ENCODE measurements around the gene VPS13A. TPM values are rescaled to one million over a fixed set of nuclear protein-coding genes. Genes with fewer than 3 reads are reported as not detected.
"Not testable (repeated sequence)": the region's sequence is repeated elsewhere in the genome, so short reads cannot be mapped to it uniquely, and the experiment has no call there.

Gene VPS13A
- total RNA-seq, 4 donors from 2014 or later: 33.4 to 47.8 (median 40.7) TPM

- Histone ChIP-seq H3K27ac (replicated peaks in 1 of 4) (no peak overlapping the region), H3K9me3 (peaks cover 0 to 5% (median 0%) of the 10 kb centered on the region in 4 donors), H3K36me3 (peaks cover 7 to 30% (median 12%) of the 10 kb centered on the region in 4 donors), H3K27me3 (no peaks in the 10 kb centered on the region), H3K4me1 (no peaks in the 10 kb centered on the region), H3K4me3 (no peak overlapping the region)
- TF ChIP-seq CTCF (IDR thresholded peaks at IDR 0.05) (no peak), POLR2A (IDR thresholded peaks at IDR 0.05; ENCODE audit: low read depth) (no peak), POLR2AphosphoS5 (IDR thresholded peaks at IDR 0.05) (no peak), EP300 (IDR thresholded peaks at IDR 0.05) (no peak)
- DNase-seq (ENCODE audit: extremely low spot score): no peak
- 100% methylated on average over 2 of the region's 2 CpGs for WGBS
- intact Hi-C loops (cut with DNase I): no loop called here
Measured at GRCh38 chr9:77257275-77257674, 79.9 kb downstream of the VPS13A start.

GRCh38 chr9:77261605-77262004 is 84.3 kb downstream of the VPS13A start:
- 96% methylated on average over 8 of the region's 8 CpGs for WGBS
- Histone ChIP-seq H3K4me3 (no peak overlapping the region), H3K27me3 (no peaks in the 10 kb centered on the region), H3K27ac (replicated peaks in 1 of 4) (no peak overlapping the region), H3K36me3 (peaks cover 7 to 27% (median 9%) of the 10 kb centered on the region in 4 donors), H3K9me3 (peaks cover 0 to 10% (median 0%) of the 10 kb centered on the region in 4 donors), H3K4me1 (no peaks in the 10 kb centered on the region)
- no peak for TF ChIP-seq EP300 (IDR thresholded peaks at IDR 0.05)
- TF ChIP-seq POLR2AphosphoS5 (IDR thresholded peaks at IDR 0.05): no peak
- no peak for TF ChIP-seq POLR2A (IDR thresholded peaks at IDR 0.05; ENCODE audit: low read depth)
- no peak for TF ChIP-seq CTCF (IDR thresholded peaks at IDR 0.05)
- no peak for DNase-seq (ENCODE audit: extremely low spot score)
- intact Hi-C loops (cut with DNase I): no loop called here

- DNase-seq (ENCODE audit: extremely low spot score); intact Hi-C loops (cut with DNase I); H3K9me3 ChIP-seq; H3K4me1 ChIP-seq; H3K27me3 ChIP-seq; H3K4me3 ChIP-seq; H3K27ac ChIP-seq (replicated peaks in 1 of 4): not testable (repeated sequence)
- peaks cover 0 to 15% (median 4%) of the 10 kb centered on the region in 4 donors for H3K36me3 ChIP-seq
- 94% methylated on average over 2 of the region's 5 CpGs for WGBS
Measured at GRCh38 chr9:77267762-77268161, 90.4 kb downstream of the VPS13A start.

- no peaks in the 10 kb centered on the region for H3K9me3 ChIP-seq
- DNase-seq (ENCODE audit: extremely low spot score): no peak
- no peak overlapping the region for H3K4me3 ChIP-seq
- H3K27ac ChIP-seq (replicated peaks in 1 of 4): no peak overlapping the region
- WGBS: 95% methylated on average over 1 of the region's 1 CpG
- no peaks in the 10 kb centered on the region for H3K27me3 ChIP-seq
- peaks cover 0 to 25% (median 5%) of the 10 kb centered on the region in 4 donors for H3K36me3 ChIP-seq
- TF ChIP-seq POLR2A (IDR thresholded peaks at IDR 0.05; ENCODE audit: low read depth): no peak
- TF ChIP-seq POLR2AphosphoS5 (IDR thresholded peaks at IDR 0.05): no peak
- no peak for TF ChIP-seq EP300 (IDR thresholded peaks at IDR 0.05)
- TF ChIP-seq CTCF (IDR thresholded peaks at IDR 0.05): no peak
- no peaks in the 10 kb centered on the region for H3K4me1 ChIP-seq
- intact Hi-C loops (cut with DNase I): no loop called here
Measured at GRCh38 chr9:77271023-77271690, 93.8 kb downstream of the VPS13A start.

GRCh38 chr9:77276799-77277198 is 99.5 kb downstream of the VPS13A start:
- Histone ChIP-seq H3K4me3 (no peak overlapping the region), H3K9me3 (no peaks in the 10 kb centered on the region), H3K4me1 (no peaks in the 10 kb centered on the region), H3K27me3 (no peaks in the 10 kb centered on the region), H3K36me3 (peaks cover 5 to 38% (median 10%) of the 10 kb centered on the region in 4 donors), H3K27ac (replicated peaks in 1 of 4) (no peak overlapping the region)
- intact Hi-C loops (cut with DNase I): no loop called here
- no peak for DNase-seq (ENCODE audit: extremely low spot score)
- TF ChIP-seq CTCF (IDR thresholded peaks at IDR 0.05) (no peak), POLR2AphosphoS5 (IDR thresholded peaks at IDR 0.05) (no peak), EP300 (IDR thresholded peaks at IDR 0.05) (no peak), POLR2A (IDR thresholded peaks at IDR 0.05; ENCODE audit: low read depth) (no peak)
- WGBS: 98% methylated on average over 3 of the region's 3 CpGs

Data from esophagus muscularis mucosa (tissue), 4 donors.